Limb (tissue), 2 donors: ENCODE results near the gene CDKN2B-AS1.

Experiments used
- DNase-seq, 2 donors: peaks; one replicate each; pipeline ENCODE4 v3.0.0-alpha.2; 2016; ENCODE audit errors: extremely low spot score in 2 of 2

Gene CDKN2B-AS1

GRCh38 chr9:21982861-21983560, 11.6 kb upstream of the CDKN2B-AS1 start:
- DNase-seq, result no peak

GRCh38 chr9:21983561-21983935, 11.0 kb upstream of the CDKN2B-AS1 start:
- no peak for DNase-seq

- DNase-seq, result no peak
Observed at GRCh38 chr9:21984101-21984500, 10.5 kb upstream of the CDKN2B-AS1 start.

GRCh38 chr9:21985964-21986667, 8.5 kb upstream of the CDKN2B-AS1 start:
- DNase-seq, result no peak

GRCh38 chr9:21988056-21988990, 6.3 kb upstream of the CDKN2B-AS1 start:
- no peak for DNase-seq

GRCh38 chr9:21989440-21990189, 5.0 kb upstream of the CDKN2B-AS1 start:
- DNase-seq, result no peak

GRCh38 chr9:21991072-21991959, 3.3 kb upstream of the CDKN2B-AS1 start:
- DNase-seq, result no peak

- no peak for DNase-seq
Observed at GRCh38 chr9:21993007-21993406, 1.6 kb upstream of the CDKN2B-AS1 start.

GRCh38 chr9:21993893-21994555, 567 bp upstream of the CDKN2B-AS1 start, which contains the start of gene CDKN2A:
TSS of gene CDKN2A (minus strand) at chr9:21994392.
- DNase-seq, result peak in 1 of 2 donors; percentile 51

- peak; percentile 21 to 64 for DNase-seq
Observed at GRCh38 chr9:21995006-21995665, 545 bp downstream of the CDKN2B-AS1 start.

- peak in 1 of 2 donors; percentile 54 for DNase-seq
Observed at GRCh38 chr9:21995666-21996398, 1.2 kb downstream of the CDKN2B-AS1 start.

- no peak for DNase-seq
Observed at GRCh38 chr9:21996438-21996837, 1.8 kb downstream of the CDKN2B-AS1 start.

- no peak for DNase-seq
Observed at GRCh38 chr9:21996858-21997257, 2.3 kb downstream of the CDKN2B-AS1 start.

GRCh38 chr9:21997480-21997879, 2.9 kb downstream of the CDKN2B-AS1 start:
- no peak for DNase-seq

- no peak for DNase-seq
Observed at GRCh38 chr9:21998026-21998425, 3.4 kb downstream of the CDKN2B-AS1 start.

GRCh38 chr9:22002038-22002437, 7.4 kb downstream of the CDKN2B-AS1 start:
- DNase-seq, result no peak

GRCh38 chr9:22005021-22005701, 10.6 kb downstream of the CDKN2B-AS1 start:
- peak in 1 of 2 donors; percentile 35 for DNase-seq
